ENCODE data around the gene ZNF444. TPM values are rescaled to one million over a fixed set of nuclear protein-coding genes. Genes with fewer than 3 reads are reported as not detected.
A peak's percentile ranks its signal among the peaks of the same experiment; 100 is the strongest.

ZNF444 gene
- total and polyA plus RNA-seq, 2 of the 4 experiments (the other 2 are of a cell fraction): 2.5 to 20.3 TPM

DNA sequence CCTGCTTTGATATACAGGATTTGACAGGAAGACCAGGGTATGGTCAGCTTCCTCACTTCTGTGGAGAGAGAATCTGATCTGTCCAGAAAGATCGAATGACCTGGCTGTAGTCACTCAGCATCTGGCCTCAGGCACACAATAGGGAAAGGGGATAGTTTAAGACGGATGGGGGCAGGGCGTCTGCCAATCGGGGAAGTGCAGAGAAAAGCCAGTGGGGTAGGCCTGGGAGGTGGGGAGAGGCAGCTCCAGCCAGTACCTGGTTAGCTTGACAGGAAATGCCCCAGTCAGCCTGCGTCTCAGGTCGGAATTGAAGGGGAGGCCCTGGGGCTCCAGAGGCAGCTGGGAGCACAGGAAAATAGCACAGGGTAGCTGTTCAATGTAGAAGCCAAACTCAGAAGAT is 12.4 kb downstream of the ZNF444 start:
- Histone ChIP-seq H3K14ac (replicated peaks; ENCODE audit: low read depth, low read length) (no peak overlapping the region), H3K18ac (ENCODE audit: low read depth, low read length) (no peak overlapping the region), H4K91ac (ENCODE audit: insufficient read depth, low read depth, low read length) (no peak overlapping the region), H2AK9ac (replicated peaks; ENCODE audit: low read depth, low read length, poor library complexity) (no peak overlapping the region), H3K4me2 (ENCODE audit: low read depth, low read length) (no peak overlapping the region), H2BK20ac (ENCODE audit: low read depth, low read length) (no peak overlapping the region), H3K9me3 (ENCODE audit: control insufficient read depth, insufficient read depth, low read length) (no peaks in the 10 kb centered on the region), H3K9ac (ENCODE audit: low read depth, low read length) (no peak overlapping the region), H3K9me1 (ENCODE audit: insufficient read depth, low read length) (peaks cover 10% of the 10 kb centered on the region; the same call in 1 of the 2 replicates), H2AK5ac (ENCODE audit: low read depth, low read length) (no peak overlapping the region), H3K4ac (ENCODE audit: low read depth, low read length) (no peak overlapping the region), H3K27ac (ENCODE audit: insufficient read depth, low read length) (no peak overlapping the region), H3K56ac (ENCODE audit: extremely low read depth, insufficient read depth, low read length) (no peak overlapping the region), H4K8ac (ENCODE audit: low read depth in 2 of 2, low read length in 2 of 2) (no peak overlapping the region), H3K27me3 (ENCODE audit: control insufficient read depth, insufficient read depth, low read length) (no peaks in the 10 kb centered on the region), H3K79me1 (ENCODE audit: low read depth in 1 of 2, low read length in 2 of 2) (peaks cover 25 to 29% of the 10 kb centered on the region in 2 experiments), H3K4me3 (ENCODE audit: insufficient read depth, low read depth, low read length) (no peak overlapping the region), H3K4me1 (ENCODE audit: control insufficient read depth, insufficient read depth, low read length) (peaks cover 5% of the 10 kb centered on the region; the same call in 1 of the 2 replicates), H2BK15ac (ENCODE audit: low read depth, low read length) (no peak overlapping the region), H2BK5ac (ENCODE audit: low read depth, low read length, poor library complexity, severe bottlenecking) (no peak overlapping the region), H3K36me3 (ENCODE audit: control insufficient read depth, insufficient read depth, low read length) (peaks cover 26% of the 10 kb centered on the region), H2AFZ (replicated peaks; ENCODE audit: low read length, poor library complexity) (no peak overlapping the region), H4K20me1 (ENCODE audit: insufficient read depth, low read length) (peaks cover 28% of the 10 kb centered on the region), H3K23ac (ENCODE audit: low read depth, low read length) (no peak overlapping the region), H2BK120ac (ENCODE audit: low read depth, low read length) (no peak overlapping the region), H4K5ac (ENCODE audit: low read depth, low read length) (no peak overlapping the region)
- BruUV-seq (replicated peaks): no TSS peak
- dilution Hi-C loops (cut with HindIII; ENCODE audit: low sequenced_read_pairs, unreplicated experiment) (no loop called here), in situ Hi-C loops (cut with MboI; ENCODE audit: low sequenced_read_pairs) (no loop called here), intact Hi-C loops (cut with micrococcal nuclease) (no loop called here)
- POLR2A ChIA-PET (ENCODE audit: unreplicated experiment): interaction anchor here (0.9 kb wide), 1 partner anchor 34 kb away, joined by 4 read pairs; no protein-coding TSS in a partner anchor
- WGBS, 2 experiments (ENCODE audit: extremely low coverage in 2 of 2, insufficient read length in 1 of 2): 57% methylated on average over 3 of the region's 6 CpGs; no CpG with 5 or more reads in 1 of the 2 experiments
- DNase-seq (no peak), ATAC-seq (ENCODE audit: low read depth) (peak; percentile 32; the same call in 1 of the 2 replicates)
- TF ChIP-seq RFX5 (IDR thresholded peaks at IDR 0.05; ENCODE audit: low read depth, low read length) (no peak), SMC3 (IDR thresholded peaks at IDR 0.05; ENCODE audit: low read depth, low read length) (no peak), FOS (IDR thresholded peaks at IDR 0.05; ENCODE audit: low read depth, low read length) (no peak), USF2 (IDR thresholded peaks at IDR 0.05; ENCODE audit: low read depth, low read length) (no peak), BHLHE40 (IDR thresholded peaks at IDR 0.05; ENCODE audit: low read depth, low read length) (no peak), MAFK (IDR thresholded peaks at IDR 0.05; ENCODE audit: low read depth, low read length) (no peak), CEBPB (IDR thresholded peaks at IDR 0.05; ENCODE audit: low read depth, low read length) (no peak), MXI1 (IDR thresholded peaks at IDR 0.05; ENCODE audit: borderline replicate concordance, low read depth, low read length) (no peak), CHD1 (IDR thresholded peaks at IDR 0.05; ENCODE audit: low read depth, low read length) (no peak), MAZ (IDR thresholded peaks at IDR 0.05; ENCODE audit: borderline replicate concordance, low read depth, low read length) (no peak), RCOR1 (IDR thresholded peaks at IDR 0.05; ENCODE audit: insufficient replicate concordance, low read length) (no peak), RAD21 (IDR thresholded peaks at IDR 0.05; ENCODE audit: low read length) (no peak), CTCF (conservative IDR thresholded peaks at IDR 0.05; ENCODE audit: low read depth, low read length) (no peak), POLR2A (IDR thresholded peaks at IDR 0.05; ENCODE audit: low read depth, low read length) (no peak), NFE2L2 (IDR thresholded peaks at IDR 0.05; ENCODE audit: low read depth, low read length) (no peak)
- TF ChIP-seq, protein P1, sequence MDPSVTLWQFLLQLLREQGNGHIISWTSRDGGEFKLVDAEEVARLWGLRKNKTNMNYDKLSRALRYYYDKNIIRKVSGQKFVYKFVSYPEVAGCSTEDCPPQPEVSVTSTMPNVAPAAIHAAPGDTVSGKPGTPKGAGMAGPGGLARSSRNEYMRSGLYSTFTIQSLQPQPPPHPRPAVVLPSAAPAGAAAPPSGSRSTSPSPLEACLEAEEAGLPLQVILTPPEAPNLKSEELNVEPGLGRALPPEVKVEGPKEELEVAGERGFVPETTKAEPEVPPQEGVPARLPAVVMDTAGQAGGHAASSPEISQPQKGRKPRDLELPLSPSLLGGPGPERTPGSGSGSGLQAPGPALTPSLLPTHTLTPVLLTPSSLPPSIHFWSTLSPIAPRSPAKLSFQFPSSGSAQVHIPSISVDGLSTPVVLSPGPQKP (IDR thresholded peaks at IDR 0.05; ENCODE audit: borderline replicate concordance, low read depth, low read length): no peak
- CTCF ChIA-PET: no interaction called here
